Renal cortex interstitium (tissue), 11 donors: ENCODE measurements around the gene NLRC3. TPM values are rescaled to one million over a fixed set of nuclear protein-coding genes. Genes with fewer than 3 reads are reported as not detected.

Experiments
- DNase-seq, 11 donors: peaks; one replicate each; pipeline ENCODE4 v3.0.0-alpha.2; 2013; ENCODE audit warnings: low read depth in 9 of 11, low spot score in 4 of 11; ENCODE audit errors: extremely low read depth in 1 of 11
- polyA plus RNA-seq, 3 donors: library from polyadenylated mRNA; unstranded; fragments of 120-200 nt; gene quantifications; one replicate each; pipeline ENCODE4 v1.2.1, GENCODE V29; 2013; ENCODE audit not compliant: insufficient read length in 3 of 3

NLRC3 gene
- polyA plus RNA-seq, 3 donors, result 1.6 to 2.1 (median 1.9) TPM

GRCh38 chr16:3599121-3599520, 21.9 kb upstream of the NLRC3 start:
- DNase-seq, result no peak

GRCh38 chr16:3598236-3598635, 21.0 kb upstream of the NLRC3 start:
- DNase-seq, result no peak

GRCh38 chr16:3597676-3598075, 20.5 kb upstream of the NLRC3 start:
- no peak for DNase-seq

GRCh38 chr16:3597226-3597625, 20.0 kb upstream of the NLRC3 start:
- DNase-seq, result no peak

- no peak for DNase-seq
Observed at GRCh38 chr16:3596101-3596861, 19.1 kb upstream of the NLRC3 start.

- no peak for DNase-seq
Observed at GRCh38 chr16:3595521-3596021, 18.4 kb upstream of the NLRC3 start.

- DNase-seq, result no peak
Observed at GRCh38 chr16:3595110-3595486, 17.9 kb upstream of the NLRC3 start.

- DNase-seq, result no peak
Observed at GRCh38 chr16:3594316-3595109, 17.3 kb upstream of the NLRC3 start.

GRCh38 chr16:3592559-3592958, 15.4 kb upstream of the NLRC3 start:
- DNase-seq, result no peak

- no peak for DNase-seq
Observed at GRCh38 chr16:3591991-3592390, 14.8 kb upstream of the NLRC3 start.

GRCh38 chr16:3591436-3591803, 14.2 kb upstream of the NLRC3 start:
- DNase-seq, result no peak

GRCh38 chr16:3590736-3591435, 13.7 kb upstream of the NLRC3 start:
- no peak for DNase-seq

GRCh38 chr16:3589991-3590701, 12.9 kb upstream of the NLRC3 start:
- no peak for DNase-seq

- no peak for DNase-seq
Observed at GRCh38 chr16:3589441-3589921, 12.3 kb upstream of the NLRC3 start.

GRCh38 chr16:3589001-3589400, 11.8 kb upstream of the NLRC3 start:
- DNase-seq, result no peak

GRCh38 chr16:3587547-3588110, 10.4 kb upstream of the NLRC3 start:
- DNase-seq, result no peak

GRCh38 chr16:3584412-3584811, 7.2 kb upstream of the NLRC3 start:
- no peak for DNase-seq

GRCh38 chr16:3583303-3584038, 6.3 kb upstream of the NLRC3 start:
- DNase-seq, result no peak
